Heart left ventricle (tissue), 13 donors: ENCODE data around the gene GRWD1.

Source experiments
- CTCF ChIP-seq, 12 donors: fragments of 200-600 bp; sonication (generic) in 4 of 12; IDR thresholded peaks; one replicate each; pipeline versions ENCODE4 v1.5.0 to v1.8.0; 2018 to 2022; ENCODE audit warnings: antibody characterized with exemption in 12 of 12, mild to moderate bottlenecking in 5 of 12
- POLR2A ChIP-seq, 2 donors: fragments of 450-650 bp; IDR thresholded peaks; one replicate each; pipeline ENCODE4 v1.6.1; 2017; ENCODE audit warnings: antibody characterized with exemption in 2 of 2, mild to moderate bottlenecking in 2 of 2, moderate library complexity in 2 of 2
- donor health status: ischemic (EF 13 %, LVEDD 7.1; RV severe dilation, severe dysfunction).
- donor health status: DM: no; HTN: yes; CAD: no.
- donor health status: DM: no; HTN: no; CAD: no.
- donor health status: ischemic (EF 25% LVEDD 6.9; RV normal size, moderate dysfunction).
- donor health status: ischemic (EF 25% LVEDD 5.7; RV mildly dilated, moderate dysfunction).
- donor health status: ischemic (EF 35%, LVEDD 5.7; RV mildly dilated, moderate dysfunction).
- donor health status: nonischemic (EF 11% LVEDD 7.7; RV severe dilation, severe dysfunction).
- donor health status: DM: yes; HTN: yes; CAD: no.
- donor health status: PGD.
- donor health status: ischemic (EF 29% LVEDD 5.4; RV normal size, mild dysfunction).
- donor health status: nonischemic (EF 23%, LVEDD 6.1; RV moderate dilation, normal function).

GRCh38 chr19:48450863-48451262, 5.1 kb downstream of the GRWD1 start:
- TF ChIP-seq POLR2A (IDR thresholded peaks at IDR 0.05) = no peak
- TF ChIP-seq CTCF (IDR thresholded peaks at IDR 0.05) = no peak
